Gastroesophageal sphincter (tissue), 4 donors: ENCODE measurements around the gene ZNF830. TPM values are rescaled to one million over a fixed set of nuclear protein-coding genes. Genes with fewer than 3 reads are reported as not detected.
"Not testable (repeated sequence)": the region's sequence is repeated elsewhere in the genome, so short reads cannot be mapped to it uniquely, and the experiment has no call there.

Source experiments
- ATAC-seq: fragments of 150-250 bp; one replicate; pipeline ENCODE4 v1.9.1; 2016; ENCODE audit warnings: mild to moderate bottlenecking, moderate library complexity
- H3K27ac ChIP-seq, 4 donors: fragments of 200-600 bp; sonication (generic) in 3 of 4; 1 replicate in 3 of 4; 2 replicates in 1 of 4; pipeline ENCODE4 v1.5.1; 2016 to 2019
- H3K27me3 ChIP-seq: fragments of 200-600 bp; sonication (generic); one replicate; pipeline ENCODE4 v1.5.1; 2019
- H3K36me3 ChIP-seq, 2 donors: fragments of 200-600 bp; sonication (generic); one replicate each; pipeline ENCODE4 v1.5.1; 2019; ENCODE audit warnings: control low read depth in 1 of 2
- H3K4me1 ChIP-seq, 3 donors: fragments of 200-600 bp; sonication (generic); 1 replicate in 2 of 3; 2 replicates in 1 of 3; pipeline ENCODE4 v1.5.1; 2016 to 2019; ENCODE audit warnings: control low read depth in 2 of 3
- H3K4me3 ChIP-seq, 2 donors: fragments of 200-600 bp; sonication (generic); one replicate each; pipeline ENCODE4 v1.5.1; 2019; ENCODE audit warnings: mild to moderate bottlenecking in 1 of 2, moderate library complexity in 1 of 2
- H3K9me3 ChIP-seq, 3 donors: fragments of 200-600 bp; sonication (generic); one replicate each; pipeline ENCODE4 v1.5.1; 2017 to 2019; ENCODE audit warnings: control low read depth in 2 of 3
- EP300 ChIP-seq: sonication (generic); formaldehyde crosslinking; IDR thresholded peaks from one replicate; pipeline ENCODE4 v1.6.1; 2017; ENCODE audit warnings: antibody characterized with exemption, mild to moderate bottlenecking
- POLR2A ChIP-seq, 2 donors: fragments of 450-650 bp; IDR thresholded peaks; one replicate each; pipeline ENCODE4 v1.6.1; 2017; ENCODE audit warnings: antibody characterized with exemption in 2 of 2, mild to moderate bottlenecking in 2 of 2, moderate library complexity in 1 of 2
- POLR2AphosphoS5 ChIP-seq: sonication (generic); formaldehyde crosslinking; IDR thresholded peaks from one replicate; pipeline ENCODE4 v1.6.1; 2017; ENCODE audit warnings: antibody characterized with exemption
- WGBS, 2 donors: methylation state at CpG; one replicate each; pipeline ENCODE4 v1.1.5; 2018; ENCODE audit warnings: low coverage in 1 of 2; 5-methylcytosine and 5-hydroxymethylcytosine counted together
- total RNA-seq, 4 donors: library from RNA; depleted of rRNA; stranded (reverse); fragments of >200 nt; gene quantifications; one replicate each; pipeline ENCODE4 v1.1.0, GENCODE V29; 2016
- TF ChIP-seq, protein P1 (sequence below), 4 experiments: fragments of 200-600 bp in 2 of 4; fragments of 450-650 bp in 2 of 4; sonication (generic) in 1 of 4; IDR thresholded peaks; one replicate each; pipeline ENCODE4 v1.5.1; 2017 to 2019; ENCODE audit warnings: antibody characterized with exemption in 4 of 4, mild to moderate bottlenecking in 2 of 4, moderate library complexity in 2 of 4

ZNF830 gene
- total RNA-seq, 4 donors from 2014 or later = 12.7 to 15.0 (median 13.5) TPM

DNA sequence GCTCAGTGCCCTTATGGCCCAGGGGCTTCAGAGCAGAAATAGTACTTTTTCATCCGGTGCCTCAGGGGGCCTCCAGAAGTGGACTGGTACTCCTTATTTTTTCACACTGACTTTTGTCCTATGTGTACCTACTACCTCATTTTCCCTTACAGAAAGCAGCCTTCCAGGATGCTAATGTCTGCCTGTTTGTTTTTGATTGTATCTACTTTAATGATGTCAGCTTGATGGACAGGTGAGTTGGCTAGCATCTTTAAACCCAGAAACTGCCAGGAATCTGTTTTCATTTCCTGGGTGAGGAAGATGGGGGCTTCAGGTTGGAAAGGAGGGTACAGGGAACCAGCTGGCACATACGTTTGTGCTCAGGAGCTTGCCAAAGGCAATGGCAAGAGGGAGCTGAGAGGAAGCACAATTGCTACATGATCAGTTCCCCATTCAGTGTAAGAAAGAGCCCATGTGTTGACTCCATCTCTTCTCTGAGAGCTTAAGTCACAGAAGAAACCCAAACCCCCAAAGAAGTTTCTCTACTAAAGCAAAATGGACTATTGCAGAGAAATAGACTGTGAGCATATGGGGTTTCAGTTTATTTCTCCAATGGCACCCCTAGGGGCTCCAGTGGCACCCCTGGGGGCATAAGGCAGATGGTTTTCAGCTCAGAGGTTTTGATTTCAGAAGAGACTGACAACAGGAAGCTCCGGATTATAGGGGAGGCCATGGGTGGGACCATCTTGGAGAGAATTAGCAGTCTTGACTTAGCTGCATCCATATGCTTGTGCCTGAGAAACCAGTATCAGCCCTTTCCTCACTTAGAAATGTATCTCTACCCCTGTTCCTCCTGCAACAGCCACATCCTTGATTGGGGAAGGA lies 35.3 kb downstream of the ZNF830 start:
- H3K4me1 ChIP-seq = peaks cover 3 to 37% (median 3%) of the 10 kb centered on the region in 3 donors
- H3K36me3 ChIP-seq = peaks cover 0 to 87% of the 10 kb centered on the region in 2 donors
- H3K27ac ChIP-seq = peak overlapping the region; percentile 87 to 97 (median 90)
- ATAC-seq = no peak
- H3K27me3 ChIP-seq = no peaks in the 10 kb centered on the region
- TF ChIP-seq POLR2AphosphoS5 (no peak), POLR2A (IDR thresholded peaks at IDR 0.05) (no peak), EP300 (no peak)
- TF ChIP-seq, protein P1, sequence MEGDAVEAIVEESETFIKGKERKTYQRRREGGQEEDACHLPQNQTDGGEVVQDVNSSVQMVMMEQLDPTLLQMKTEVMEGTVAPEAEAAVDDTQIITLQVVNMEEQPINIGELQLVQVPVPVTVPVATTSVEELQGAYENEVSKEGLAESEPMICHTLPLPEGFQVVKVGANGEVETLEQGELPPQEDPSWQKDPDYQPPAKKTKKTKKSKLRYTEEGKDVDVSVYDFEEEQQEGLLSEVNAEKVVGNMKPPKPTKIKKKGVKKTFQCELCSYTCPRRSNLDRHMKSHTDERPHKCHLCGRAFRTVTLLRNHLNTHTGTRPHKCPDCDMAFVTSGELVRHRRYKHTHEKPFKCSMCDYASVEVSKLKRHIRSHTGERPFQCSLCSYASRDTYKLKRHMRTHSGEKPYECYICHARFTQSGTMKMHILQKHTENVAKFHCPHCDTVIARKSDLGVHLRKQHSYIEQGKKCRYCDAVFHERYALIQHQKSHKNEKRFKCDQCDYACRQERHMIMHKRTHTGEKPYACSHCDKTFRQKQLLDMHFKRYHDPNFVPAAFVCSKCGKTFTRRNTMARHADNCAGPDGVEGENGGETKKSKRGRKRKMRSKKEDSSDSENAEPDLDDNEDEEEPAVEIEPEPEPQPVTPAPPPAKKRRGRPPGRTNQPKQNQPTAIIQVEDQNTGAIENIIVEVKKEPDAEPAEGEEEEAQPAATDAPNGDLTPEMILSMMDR (IDR thresholded peaks at IDR 0.05) = no peak
- no peak overlapping the region for H3K4me3 ChIP-seq
- 63 to 92% methylated on average over 2 to 3 of the region's 3 CpGs for WGBS, 2 donors
- H3K9me3 ChIP-seq = no peaks in the 10 kb centered on the region

DNA sequence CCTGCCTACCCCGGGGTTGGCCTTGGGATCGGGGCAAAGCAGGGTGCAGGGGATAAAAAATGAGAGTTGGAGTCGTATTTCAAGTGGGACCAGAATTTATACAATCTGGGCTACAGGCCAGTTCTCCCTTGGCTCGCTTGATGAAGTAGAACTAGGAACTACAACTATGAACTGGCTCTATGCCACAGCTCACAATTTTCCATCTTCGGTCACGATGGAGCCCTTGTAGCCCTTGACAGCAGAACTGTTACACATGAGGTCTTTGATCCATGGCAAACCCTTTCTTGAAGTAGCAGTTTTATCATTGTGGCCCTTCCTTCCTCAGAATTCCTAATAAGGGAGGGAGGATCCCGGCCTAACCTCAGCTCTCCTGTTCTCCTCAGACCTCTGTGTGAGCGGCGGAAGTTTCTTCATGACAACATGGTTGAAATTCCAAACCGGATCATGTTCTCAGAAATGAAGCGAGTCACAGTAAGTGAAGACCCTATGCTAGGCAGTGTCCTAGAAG lies 36.1 kb downstream of the ZNF830 start:
- Histone ChIP-seq H3K27me3 (no peaks in the 10 kb centered on the region), H3K27ac (peak overlapping the region; percentile 87 to 97 (median 90)), H3K9me3 (no peaks in the 10 kb centered on the region), H3K36me3 (peaks cover 0 to 87% of the 10 kb centered on the region in 2 donors), H3K4me1 (peaks cover 3 to 44% (median 3%) of the 10 kb centered on the region in 3 donors), H3K4me3 (no peak overlapping the region)
- peak; percentile 82 for ATAC-seq
- TF ChIP-seq POLR2A (IDR thresholded peaks at IDR 0.05) (no peak), EP300 (no peak), POLR2AphosphoS5 (peak; percentile 65)
- TF ChIP-seq, protein P1 (IDR thresholded peaks at IDR 0.05) = no peak
- 30 to 59% methylated on average over 4 to 9 of the region's 11 CpGs for WGBS, 2 donors

DNA sequence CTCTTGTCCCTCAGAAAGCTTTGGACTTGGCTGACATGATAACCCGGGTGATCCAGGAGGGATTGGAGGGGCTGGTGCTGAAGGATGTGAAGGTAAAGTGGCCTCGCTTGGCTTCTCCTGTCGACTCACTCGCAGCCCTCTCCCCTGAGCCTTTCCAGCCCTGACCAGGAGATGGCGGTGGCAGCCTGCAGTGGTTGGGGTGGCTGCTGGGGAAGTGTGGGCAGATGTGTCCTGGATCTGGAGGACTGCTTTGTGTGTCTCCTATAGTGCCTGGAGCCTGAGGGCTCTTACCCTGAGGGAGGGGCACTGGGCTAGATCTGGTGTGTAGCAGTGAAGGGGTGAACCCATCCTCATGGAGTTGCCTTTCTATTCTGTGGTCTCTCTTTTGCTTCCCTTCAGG lies 36.9 kb downstream of the ZNF830 start:
- WGBS, 2 donors = 45% methylated on average over 5 of the region's 5 CpGs; no CpG with 5 or more reads in 1 of the 2 donors
- peaks cover 0 to 87% of the 10 kb centered on the region in 2 donors for H3K36me3 ChIP-seq

DNA sequence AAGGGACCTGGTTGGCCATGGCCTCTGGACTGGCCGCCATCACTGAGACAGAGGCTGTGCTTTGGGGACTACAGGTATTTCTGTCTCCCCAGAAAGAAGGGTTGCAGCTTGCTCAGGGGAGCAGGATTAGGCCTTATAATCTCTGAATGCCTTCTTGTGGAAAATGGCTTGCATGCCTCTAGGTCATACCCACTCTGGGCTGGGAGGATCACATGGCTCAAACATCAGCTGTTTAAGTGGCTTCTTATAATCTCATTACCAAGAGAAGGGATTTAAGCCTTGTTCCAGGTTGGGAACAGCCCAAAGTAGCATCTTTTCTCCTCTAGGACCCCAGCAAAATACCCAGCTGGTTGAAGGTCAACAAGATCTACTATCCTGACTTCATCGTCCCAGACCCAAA lies 38.1 kb downstream of the ZNF830 start:
- peaks cover 0 to 87% of the 10 kb centered on the region in 2 donors for H3K36me3 ChIP-seq
- no peak for ATAC-seq
- 95% methylated on average over 2 of the region's 2 CpGs; no CpG with 5 or more reads in 1 of the 2 donors for WGBS, 2 donors
- no peak overlapping the region for H3K4me3 ChIP-seq
- peak overlapping the region in 3 of 4 donors; percentile 87 to 92 (median 89) for H3K27ac ChIP-seq
- H3K9me3 ChIP-seq = no peaks in the 10 kb centered on the region
- H3K4me1 ChIP-seq = peaks cover 3 to 56% (median 3%) of the 10 kb centered on the region in 3 donors
- TF ChIP-seq POLR2A (IDR thresholded peaks at IDR 0.05) (no peak), EP300 (no peak), POLR2AphosphoS5 (no peak)
- TF ChIP-seq, protein P1 (IDR thresholded peaks at IDR 0.05) = no peak
- H3K27me3 ChIP-seq = no peaks in the 10 kb centered on the region

More for the DNA sequence above, 36.9 kb downstream of the ZNF830 start:
- Histone ChIP-seq H3K27me3 (no peaks in the 10 kb centered on the region), H3K9me3 (no peaks in the 10 kb centered on the region), H3K4me3 (no peak overlapping the region), H3K4me1 (peaks cover 3 to 52% (median 3%) of the 10 kb centered on the region in 3 donors), H3K27ac (peak overlapping the region; percentile 87 to 97 (median 90))
- TF ChIP-seq, protein P1 (IDR thresholded peaks at IDR 0.05) = peak in 3 of 4 experiments; percentile 52 to 80 (median 74)
- TF ChIP-seq POLR2A (IDR thresholded peaks at IDR 0.05) = no peak
- ATAC-seq = peak; percentile 75

DNA sequence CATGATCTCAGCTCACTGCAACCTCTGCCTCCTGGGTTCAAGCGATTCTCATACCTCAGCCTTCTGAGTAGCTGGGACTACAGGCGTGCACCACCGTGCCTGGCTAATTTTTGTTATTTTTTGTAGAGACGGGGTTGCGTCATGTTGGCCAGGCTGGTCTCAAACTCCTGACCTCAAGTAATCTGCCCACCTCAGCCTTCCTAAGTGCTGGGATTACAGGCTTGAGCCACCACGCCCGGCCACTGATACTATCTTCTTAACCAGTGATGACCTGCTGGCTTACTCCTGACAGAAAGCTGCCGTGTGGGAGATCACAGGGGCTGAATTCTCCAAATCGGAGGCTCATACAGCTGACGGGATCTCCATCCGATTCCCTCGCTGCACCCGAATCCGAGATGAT lies 39.6 kb downstream of the ZNF830 start:
- ATAC-seq = not testable (repeated sequence)

More for the DNA sequence above, 39.6 kb downstream of the ZNF830 start:
- H3K4me3 ChIP-seq, H3K9me3 ChIP-seq, H3K27me3 ChIP-seq: not testable (repeated sequence)
- H3K27ac ChIP-seq = peak overlapping the region in 3 of 4 donors; percentile 42 to 69 (median 64)
- WGBS, 2 donors = 77 to 94% methylated on average over 3 to 6 of the region's 14 CpGs
- H3K36me3 ChIP-seq = peaks cover 0 to 87% of the 10 kb centered on the region in 2 donors
- H3K4me1 ChIP-seq = peaks cover 3 to 56% (median 3%) of the 10 kb centered on the region in 3 donors
